ENCODE results near the gene SCO2. TPM values are rescaled to one million over a fixed set of nuclear protein-coding genes. Genes with fewer than 3 reads are reported as not detected.

The SCO2 gene
- total RNA-seq, 3 donors from 2014 or later: 1.9 to 6.6 (median 4.3) TPM

GRCh38 chr22:50532824-50533796 is 7.7 kb upstream of the SCO2 start:
- Histone ChIP-seq H3K36me3 (no peaks in the 10 kb centered on the region), H3K27ac (peak overlapping the region; percentile 98 to 99), H3K9me3 (no peaks in the 10 kb centered on the region), H3K4me3 (no peak overlapping the region), H3K27me3 (no peaks in the 10 kb centered on the region), H3K4me1 (no peaks in the 10 kb centered on the region)
- intact Hi-C loops (cut with DNase I; ENCODE audit: low total_unique reads): no loop called here
- TF ChIP-seq POLR2A (IDR thresholded peaks at IDR 0.05) (no peak), POLR2AphosphoS5 (IDR thresholded peaks at IDR 0.05) (no peak), CTCF (IDR thresholded peaks at IDR 0.05) (no peak)
- DNase-seq (ENCODE audit: low spot score in 2 of 2): no peak

- Histone ChIP-seq H3K4me1 (no peaks in the 10 kb centered on the region), H3K27me3 (no peaks in the 10 kb centered on the region), H3K36me3 (no peaks in the 10 kb centered on the region), H3K9me3 (no peaks in the 10 kb centered on the region), H3K4me3 (peak overlapping the region; percentile 68 to 84 (median 68)), H3K27ac (peak overlapping the region; percentile 98 to 99)
- peak; percentile 86 to 90 for DNase-seq (ENCODE audit: low spot score in 2 of 2)
- TF ChIP-seq POLR2AphosphoS5 (IDR thresholded peaks at IDR 0.05) (peak in 2 of 3 donors; percentile 52 to 77), CTCF (IDR thresholded peaks at IDR 0.05) (no peak), POLR2A (IDR thresholded peaks at IDR 0.05) (peak; percentile 38)
- intact Hi-C loops (cut with DNase I; ENCODE audit: low total_unique reads): no loop called here
Measured at GRCh38 chr22:50531962-50532674, 6.7 kb upstream of the SCO2 start.

- Histone ChIP-seq H3K9me3 (no peaks in the 10 kb centered on the region), H3K4me1 (peaks cover 0 to 2% of the 10 kb centered on the region in 2 donors), H3K27ac (peak overlapping the region; percentile 98 to 99), H3K4me3 (peak overlapping the region; percentile 68 to 84 (median 68)), H3K36me3 (no peaks in the 10 kb centered on the region), H3K27me3 (no peaks in the 10 kb centered on the region)
- intact Hi-C loops (cut with DNase I; ENCODE audit: low total_unique reads): no loop called here
- TF ChIP-seq POLR2AphosphoS5 (IDR thresholded peaks at IDR 0.05): no peak
- no peak for TF ChIP-seq CTCF (IDR thresholded peaks at IDR 0.05)
- TF ChIP-seq POLR2A (IDR thresholded peaks at IDR 0.05): no peak
- peak; percentile 71 to 72 for DNase-seq (ENCODE audit: low spot score in 2 of 2)
Measured at GRCh38 chr22:50531546-50531961, 6.2 kb upstream of the SCO2 start.

- H3K27ac ChIP-seq: peak overlapping the region; percentile 98 to 99
- peak; percentile 85 to 90 for DNase-seq (ENCODE audit: low spot score in 2 of 2)
- no peaks in the 10 kb centered on the region for H3K27me3 ChIP-seq
- TF ChIP-seq CTCF (IDR thresholded peaks at IDR 0.05) (no peak), POLR2AphosphoS5 (IDR thresholded peaks at IDR 0.05) (peak; percentile 17 to 92 (median 80)), POLR2A (IDR thresholded peaks at IDR 0.05) (peak; percentile 93)
- no peaks in the 10 kb centered on the region for H3K36me3 ChIP-seq
- peak overlapping the region; percentile 68 to 84 (median 68) for H3K4me3 ChIP-seq
- H3K9me3 ChIP-seq: no peaks in the 10 kb centered on the region
- peaks cover 0 to 4% of the 10 kb centered on the region in 2 donors for H3K4me1 ChIP-seq
- intact Hi-C loops (cut with DNase I; ENCODE audit: low total_unique reads): loop anchor here (1.0 kb wide), 1 partner anchor 23 kb away; the partner anchor contains the start of gene NCAPH2
Measured at GRCh38 chr22:50530877-50531545, 5.6 kb upstream of the SCO2 start.

Measured in breast epithelium (tissue), 4 donors.